ENCODE data around the gene ZNF816.
A peak's percentile ranks its signal among the peaks of the same experiment; 100 is the strongest.
"Not testable (repeated sequence)": the region's sequence is repeated elsewhere in the genome, so short reads cannot be mapped to it uniquely, and the experiment has no call there.

Gene ZNF816

DNA sequence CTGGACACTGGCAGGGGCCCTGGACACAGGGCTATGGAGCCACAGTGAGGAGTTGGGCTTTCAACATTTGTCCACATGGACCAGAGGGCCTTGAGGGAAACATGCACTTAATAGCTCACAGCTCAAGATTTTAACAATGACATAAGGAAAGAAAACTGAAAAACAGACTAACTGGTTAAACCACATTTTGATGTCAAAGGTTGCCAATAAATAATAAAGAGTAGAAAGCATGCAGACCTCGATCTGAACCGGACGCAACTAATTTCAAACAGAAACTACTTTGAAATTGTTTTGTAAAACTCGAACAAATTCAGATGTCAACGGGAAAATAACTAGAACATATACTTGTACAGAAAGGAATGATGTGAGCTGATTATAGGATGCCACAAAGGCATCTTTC, 23.9 kb downstream of the ZNF816 start:
- no peak for DNase-seq (ENCODE audit: low spot score)
- TF ChIP-seq, protein P1, sequence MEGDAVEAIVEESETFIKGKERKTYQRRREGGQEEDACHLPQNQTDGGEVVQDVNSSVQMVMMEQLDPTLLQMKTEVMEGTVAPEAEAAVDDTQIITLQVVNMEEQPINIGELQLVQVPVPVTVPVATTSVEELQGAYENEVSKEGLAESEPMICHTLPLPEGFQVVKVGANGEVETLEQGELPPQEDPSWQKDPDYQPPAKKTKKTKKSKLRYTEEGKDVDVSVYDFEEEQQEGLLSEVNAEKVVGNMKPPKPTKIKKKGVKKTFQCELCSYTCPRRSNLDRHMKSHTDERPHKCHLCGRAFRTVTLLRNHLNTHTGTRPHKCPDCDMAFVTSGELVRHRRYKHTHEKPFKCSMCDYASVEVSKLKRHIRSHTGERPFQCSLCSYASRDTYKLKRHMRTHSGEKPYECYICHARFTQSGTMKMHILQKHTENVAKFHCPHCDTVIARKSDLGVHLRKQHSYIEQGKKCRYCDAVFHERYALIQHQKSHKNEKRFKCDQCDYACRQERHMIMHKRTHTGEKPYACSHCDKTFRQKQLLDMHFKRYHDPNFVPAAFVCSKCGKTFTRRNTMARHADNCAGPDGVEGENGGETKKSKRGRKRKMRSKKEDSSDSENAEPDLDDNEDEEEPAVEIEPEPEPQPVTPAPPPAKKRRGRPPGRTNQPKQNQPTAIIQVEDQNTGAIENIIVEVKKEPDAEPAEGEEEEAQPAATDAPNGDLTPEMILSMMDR (IDR thresholded peaks at IDR 0.05; ENCODE audit: extremely low read depth, missing control alignments): no peak

DNA sequence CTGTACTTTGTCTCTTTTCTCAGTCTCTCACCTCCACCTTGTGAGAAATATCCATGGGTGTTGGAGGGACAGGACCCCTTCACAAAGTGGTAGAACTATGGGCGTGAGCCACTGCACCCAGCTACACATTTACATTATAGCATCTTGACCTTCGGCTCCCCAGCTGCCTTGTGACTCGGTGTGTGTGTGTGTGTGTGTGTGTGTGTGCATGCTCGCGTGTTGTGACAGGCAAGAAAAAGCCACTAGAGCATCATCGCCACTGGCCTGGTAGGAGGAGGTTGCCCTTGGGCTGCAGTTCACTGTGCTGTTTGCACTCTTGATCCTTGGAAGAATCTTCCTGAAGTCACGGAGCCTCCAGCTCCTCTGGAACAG, 25.7 kb downstream of the ZNF816 start:
- DNase-seq (ENCODE audit: low spot score): no peak
- TF ChIP-seq, protein P1 (IDR thresholded peaks at IDR 0.05; ENCODE audit: extremely low read depth, missing control alignments): no peak

DNA sequence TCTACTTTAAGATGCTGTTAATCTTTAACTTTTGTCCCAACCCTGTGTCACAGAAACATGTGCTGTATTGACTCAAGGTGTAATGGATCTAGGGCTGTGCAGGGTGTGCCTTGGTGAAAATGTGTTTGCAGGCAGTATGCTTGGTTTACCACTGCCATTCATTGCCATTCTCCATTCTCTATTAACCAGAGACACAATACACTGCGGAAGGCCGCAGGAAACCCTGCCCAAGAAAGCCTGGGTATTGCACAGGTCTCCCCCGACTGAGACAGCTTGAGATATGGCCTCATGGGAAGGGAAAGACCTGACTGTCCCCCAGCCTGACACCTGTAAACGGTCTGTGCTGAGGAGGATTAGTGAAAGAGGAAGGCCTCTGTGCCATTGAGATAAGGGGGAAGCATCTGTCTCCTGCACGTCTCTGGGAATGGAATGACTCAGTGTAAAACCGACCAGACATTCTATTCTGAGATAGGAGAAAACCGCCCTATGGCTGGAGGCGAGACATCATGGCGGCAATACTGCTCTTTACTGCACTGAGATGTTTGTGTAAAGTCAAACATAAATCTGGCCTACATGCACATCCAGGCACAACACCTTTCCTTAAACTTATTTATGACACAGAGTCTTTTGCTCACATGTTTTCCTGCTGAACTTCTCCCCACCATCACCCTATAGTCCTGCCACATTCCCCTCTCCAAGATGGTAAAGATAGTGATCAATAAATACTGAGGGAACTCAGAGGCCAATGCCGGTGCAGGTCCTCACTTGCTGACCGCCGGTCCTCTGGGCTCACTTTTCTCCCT, 26.3 kb downstream of the ZNF816 start:
- TF ChIP-seq, protein P1 (IDR thresholded peaks at IDR 0.05; ENCODE audit: extremely low read depth, missing control alignments): no peak
- DNase-seq (ENCODE audit: low spot score): peak; percentile 14

DNA sequence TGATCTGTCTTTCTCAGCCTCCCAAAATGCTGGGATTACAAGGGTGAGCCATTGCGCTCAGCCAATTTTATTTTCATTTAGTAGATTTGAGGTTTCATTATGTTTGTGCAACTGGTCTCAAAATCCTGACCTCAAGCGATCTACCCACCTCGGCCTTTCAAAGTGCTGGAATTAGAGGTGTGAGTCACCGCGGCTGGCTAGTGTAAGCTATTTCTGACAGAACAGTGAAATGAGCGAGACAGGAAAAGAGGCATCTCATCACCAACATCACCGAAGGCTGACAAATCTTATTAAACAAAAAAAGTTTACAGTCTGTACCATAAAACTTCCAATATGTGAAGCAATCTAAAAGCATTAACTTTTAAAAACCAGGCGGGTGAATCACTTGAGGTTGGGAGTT, 27.2 kb downstream of the ZNF816 start:
- TF ChIP-seq, protein P1 (IDR thresholded peaks at IDR 0.05; ENCODE audit: extremely low read depth, missing control alignments): no peak
- DNase-seq (ENCODE audit: low spot score): no peak

DNA sequence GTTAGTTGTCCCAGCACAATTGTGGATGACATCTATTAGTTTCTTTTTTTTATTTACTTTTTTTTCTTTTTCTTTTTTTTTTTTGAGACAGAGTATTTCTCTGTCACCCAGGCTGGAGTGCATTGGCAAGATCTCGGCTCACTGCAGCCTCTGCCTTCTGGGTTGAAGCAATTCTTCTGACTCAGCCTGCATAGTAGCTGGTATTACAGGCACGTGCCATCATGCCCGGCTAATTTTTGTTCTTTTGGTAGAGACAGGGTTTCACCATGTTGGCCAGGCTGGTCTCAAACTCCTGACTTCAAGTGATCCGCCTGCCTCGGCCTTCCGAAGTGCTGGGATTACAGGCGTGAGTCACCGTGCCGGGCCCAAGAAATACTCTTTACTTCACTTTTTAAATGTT, 38.0 kb downstream of the ZNF816 start:
- DNase-seq (ENCODE audit: low spot score): not testable (repeated sequence)

DNA sequence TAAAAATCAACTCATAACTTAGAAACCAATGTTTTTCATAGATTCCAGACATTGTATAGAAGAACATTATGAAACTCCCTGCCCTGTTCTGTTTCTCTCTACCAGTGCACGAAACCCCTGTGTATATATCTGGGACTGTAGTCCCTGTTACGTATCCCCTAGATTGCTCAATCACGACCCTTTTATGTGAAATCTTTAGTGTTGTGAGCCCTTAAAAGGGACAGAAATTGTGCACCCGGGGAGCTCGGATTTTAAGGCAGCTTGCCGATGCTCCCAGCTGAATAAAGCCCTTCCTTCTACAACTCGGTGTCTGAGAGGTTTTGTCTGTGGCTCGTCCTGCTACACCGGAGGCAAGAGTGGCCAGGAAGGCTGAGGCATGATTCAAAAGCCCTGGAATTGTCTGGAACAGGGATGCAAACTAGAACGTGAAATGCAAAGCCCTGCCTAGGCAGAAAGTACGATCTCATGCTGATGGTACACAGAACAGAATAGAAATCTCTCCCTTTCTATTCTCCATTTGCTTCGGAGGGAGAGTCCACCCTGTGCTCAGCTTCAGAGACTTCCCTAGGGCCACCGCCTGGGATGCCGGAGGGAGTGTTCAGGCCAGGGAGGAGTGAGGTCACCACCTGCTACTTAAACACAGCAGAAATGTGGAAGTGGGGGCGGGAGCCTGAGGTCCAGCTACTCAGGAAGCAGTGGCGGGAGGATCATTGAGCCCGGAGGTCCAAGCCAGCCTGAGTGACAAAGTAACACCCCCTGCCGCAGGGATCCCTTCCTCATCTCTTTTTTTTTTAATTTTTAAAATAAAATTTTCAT, 38.7 kb downstream of the ZNF816 start:
- no peak for DNase-seq (ENCODE audit: low spot score)

DNA sequence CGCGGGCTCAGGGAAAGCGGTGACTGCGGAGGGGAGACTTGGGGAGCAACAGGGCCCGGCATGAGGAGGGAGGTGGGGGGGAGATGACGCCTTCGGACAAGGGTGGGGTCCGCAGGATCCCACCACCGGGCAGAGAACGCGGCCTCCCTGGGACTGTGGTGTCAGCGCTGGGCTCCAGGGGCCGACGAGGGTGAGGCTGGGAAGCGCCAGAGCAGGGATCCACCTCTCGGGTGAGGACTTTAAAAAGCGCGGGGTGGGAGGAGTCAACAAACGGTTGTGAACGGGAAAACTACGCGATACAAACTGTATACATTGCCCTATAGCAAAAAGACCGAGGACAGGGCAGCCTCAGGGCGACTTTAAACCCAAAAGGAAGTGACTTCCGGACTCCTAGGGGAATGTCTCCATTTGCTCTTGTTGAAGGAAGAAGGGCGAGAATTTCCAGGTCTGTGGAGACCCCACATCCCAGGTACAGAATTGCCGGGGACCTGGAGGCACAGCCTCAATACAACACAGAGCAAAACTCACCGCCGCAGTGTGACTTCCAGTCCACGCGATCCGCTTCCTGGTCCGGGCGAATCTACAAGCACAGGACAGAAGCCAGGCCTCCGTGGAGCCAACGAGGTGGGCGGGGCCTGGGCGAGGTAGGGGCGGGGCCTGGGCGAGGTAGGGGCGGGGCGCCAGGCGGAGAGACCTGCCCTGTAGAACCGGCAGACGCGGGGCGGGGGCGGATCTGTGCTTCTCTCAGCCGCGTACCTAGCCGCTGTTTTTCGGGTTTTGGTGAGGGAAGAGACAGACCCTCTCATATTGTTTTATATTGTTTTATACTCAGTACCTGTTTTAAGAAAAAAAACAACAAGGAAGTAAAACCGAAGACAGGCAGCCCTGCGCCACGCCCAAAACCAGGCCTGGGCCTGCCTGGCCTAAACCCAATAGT, 39.6 kb downstream of the ZNF816 start, which contains the start of gene ZNF888:
Gene ZNF888 (minus strand): TSS at position 588 of the 937 bp plus-strand sequence. CDS start 5,555 bp downstream, outside the sequence.
- TF ChIP-seq, protein P1 (IDR thresholded peaks at IDR 0.05; ENCODE audit: extremely low read depth, missing control alignments): no peak
- DNase-seq (ENCODE audit: low spot score): peak; percentile 89

More for the DNA sequence above, 38.7 kb downstream of the ZNF816 start:
- TF ChIP-seq, protein P1 (IDR thresholded peaks at IDR 0.05; ENCODE audit: extremely low read depth, missing control alignments): no peak
